HG03060 (cell line): Measurements from ENCODE around the gene OTUB2.

Experiments used
- ATAC-seq: cut with Tn5 transposase; IDR thresholded peaks from one replicate; pipeline ENCODE4 v1.9.1; 2021; ENCODE audit warnings: low read depth, moderate number of reproducible peaks; ENCODE audit not compliant: unreplicated experiment

Gene OTUB2

GRCh38 chr14:94038921-94039629, 12.9 kb downstream of the OTUB2 start:
- ATAC-seq = no peak

- ATAC-seq = no peak
Observed at GRCh38 chr14:94040247-94040646, 14.1 kb downstream of the OTUB2 start.

GRCh38 chr14:94040796-94041195, 14.7 kb downstream of the OTUB2 start:
- ATAC-seq = no peak

- ATAC-seq = no peak
Observed at GRCh38 chr14:94041551-94042346, 15.6 kb downstream of the OTUB2 start.

GRCh38 chr14:94042433-94043091, 16.4 kb downstream of the OTUB2 start:
- ATAC-seq = no peak

- ATAC-seq = no peak
Observed at GRCh38 chr14:94043111-94043755, 17.1 kb downstream of the OTUB2 start.

- no peak for ATAC-seq
Observed at GRCh38 chr14:94043756-94044475, 17.8 kb downstream of the OTUB2 start.

GRCh38 chr14:94044476-94045091, 18.4 kb downstream of the OTUB2 start:
- ATAC-seq = no peak

- no peak for ATAC-seq
Observed at GRCh38 chr14:94045101-94045500, 19.0 kb downstream of the OTUB2 start.

GRCh38 chr14:94045563-94046345, 19.6 kb downstream of the OTUB2 start:
- ATAC-seq = no peak

- no peak for ATAC-seq
Observed at GRCh38 chr14:94046696-94047250, 20.6 kb downstream of the OTUB2 start.

- ATAC-seq = no peak
Observed at GRCh38 chr14:94047581-94047980, 21.4 kb downstream of the OTUB2 start.

- no peak for ATAC-seq
Observed at GRCh38 chr14:94048691-94049624, 22.8 kb downstream of the OTUB2 start.

GRCh38 chr14:94049625-94050023, 23.5 kb downstream of the OTUB2 start:
- ATAC-seq = no peak

- no peak for ATAC-seq
Observed at GRCh38 chr14:94050231-94050880, 24.2 kb downstream of the OTUB2 start.

- no peak for ATAC-seq
Observed at GRCh38 chr14:94051115-94051514, 25.0 kb downstream of the OTUB2 start.

- no peak for ATAC-seq
Observed at GRCh38 chr14:94051779-94052178, 25.6 kb downstream of the OTUB2 start.
